ENCODE measurements around the gene ARID2. TPM values are rescaled to one million over a fixed set of nuclear protein-coding genes. Genes with fewer than 3 reads are reported as not detected.

ARID2 gene
- total and polyA plus RNA-seq, 2 of the 13 experiments (the other 11 are each of a cell fraction or from before 2014, with no cell fraction given): 15.9 to 22.2 TPM

DNA sequence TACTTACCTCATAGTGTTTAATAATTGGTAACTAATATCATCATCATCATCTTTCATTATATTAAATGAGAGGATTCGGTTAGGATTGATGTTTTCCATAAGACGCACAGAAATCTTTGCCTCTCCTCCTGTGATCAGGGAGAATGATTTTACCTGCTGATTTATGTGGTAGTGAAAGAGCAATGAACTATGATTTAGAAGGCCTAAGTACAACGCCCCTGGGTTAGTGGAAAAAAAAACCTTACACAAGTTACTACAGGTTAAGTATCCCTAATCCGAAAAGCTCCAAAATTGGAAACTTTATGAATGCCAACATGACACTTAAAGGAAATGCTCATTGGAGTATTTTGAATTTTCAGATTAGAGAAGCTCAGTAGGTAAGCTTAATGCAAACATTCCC is 55.8 kb downstream of the ARID2 start:
- Histone ChIP-seq H2AFZ (ENCODE audit: low read length) (no peak overlapping the region), H3K27me3 (ENCODE audit: control insufficient read depth in 1 of 2, insufficient read depth in 2 of 2, low read length in 2 of 2) (no peaks in the 10 kb centered on the region), H4K20me1 (ENCODE audit: insufficient read depth, low read length) (no peaks in the 10 kb centered on the region; the same call in 1 of the 2 replicates), H3K9ac (ENCODE audit: insufficient read depth, low read depth, low read length) (no peak overlapping the region), H3K36me3 (replicated peaks in 1 of 2; ENCODE audit: control insufficient read depth in 1 of 2, insufficient read depth in 2 of 2, low read length in 2 of 2) (no peaks in the 10 kb centered on the region), H3K9me3 (ENCODE audit: low read length) (no peaks in the 10 kb centered on the region), H3K4me2 (ENCODE audit: low read depth, low read length) (no peak overlapping the region), H3K27ac (ENCODE audit: extremely low read length, insufficient read depth, low read length) (no peak overlapping the region), H3K79me2 (ENCODE audit: insufficient read depth, low read length) (peaks cover 9% of the 10 kb centered on the region), H3K4me1 (ENCODE audit: insufficient read depth, low read length) (no peaks in the 10 kb centered on the region), H3K4me3 (replicated peaks in 1 of 3; ENCODE audit: insufficient read depth in 1 of 3, low read depth in 2 of 3, low read length in 3 of 3) (no peak overlapping the region)
- intact Hi-C loops (cut with micrococcal nuclease; ENCODE audit: unreplicated experiment): no loop called here
- ATAC-seq (no peak), FAIRE-seq (no peak), DNase-seq (ENCODE audit: low spot score) (no peak)
- in situ Hi-C loops (cut with HindIII; ENCODE audit: extremely low pct_ligation_motif_present, low pct_unique_long_range_greater_than_20kb): no loop called here
- 99% methylated on average over 4 of the region's 4 CpGs for WGBS (ENCODE audit: low lambda C conversion rate)
- TF ChIP-seq, protein P1, sequence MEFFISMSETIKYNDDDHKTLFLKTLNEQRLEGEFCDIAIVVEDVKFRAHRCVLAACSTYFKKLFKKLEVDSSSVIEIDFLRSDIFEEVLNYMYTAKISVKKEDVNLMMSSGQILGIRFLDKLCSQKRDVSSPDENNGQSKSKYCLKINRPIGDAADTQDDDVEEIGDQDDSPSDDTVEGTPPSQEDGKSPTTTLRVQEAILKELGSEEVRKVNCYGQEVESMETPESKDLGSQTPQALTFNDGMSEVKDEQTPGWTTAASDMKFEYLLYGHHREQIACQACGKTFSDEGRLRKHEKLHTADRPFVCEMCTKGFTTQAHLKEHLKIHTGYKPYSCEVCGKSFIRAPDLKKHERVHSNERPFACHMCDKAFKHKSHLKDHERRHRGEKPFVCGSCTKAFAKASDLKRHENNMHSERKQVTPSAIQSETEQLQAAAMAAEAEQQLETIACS (CRISPR knock-in tag; IDR thresholded peaks at IDR 0.05): no peak
- TF ChIP-seq POLR2A (IDR thresholded peaks at IDR 0.05; ENCODE audit: insufficient read depth in 1 of 2, low read depth in 2 of 2, low read length in 2 of 2) (no peak), ZNF468 (CRISPR knock-in tag; IDR thresholded peaks at IDR 0.05) (no peak)
- CTCF ChIA-PET (ENCODE audit: low intra/inter-chr PET ratio, low total read pairs): no interaction called here
- POLR2A ChIA-PET: no interaction called here
- BruUV-seq (replicated peaks): no TSS peak

DNA sequence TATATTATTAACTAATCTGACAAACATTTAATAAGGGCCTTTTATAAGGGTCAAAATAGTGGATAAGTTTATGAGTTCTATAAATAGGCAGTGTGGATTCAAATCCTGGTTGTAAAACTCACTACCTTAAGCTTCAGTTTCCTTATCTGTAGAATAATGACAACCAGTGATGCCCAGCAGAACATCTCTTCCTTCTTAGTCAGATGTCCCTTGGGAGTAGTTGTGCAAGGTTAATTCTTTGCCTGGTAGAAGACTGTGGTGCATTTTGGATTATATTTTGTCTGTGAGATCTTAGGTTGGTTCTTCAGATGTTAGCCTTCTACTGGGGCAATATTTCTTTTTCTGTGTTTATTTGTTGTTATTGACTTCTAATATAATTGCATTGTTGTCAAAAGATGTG is 59.5 kb downstream of the ARID2 start:
- BruUV-seq (replicated peaks): no TSS peak
- CTCF ChIA-PET (ENCODE audit: low intra/inter-chr PET ratio, low total read pairs): no interaction called here
- intact Hi-C loops (cut with micrococcal nuclease; ENCODE audit: unreplicated experiment): no loop called here
- H2AFZ ChIP-seq (ENCODE audit: low read length): no peak overlapping the region
- FAIRE-seq (no peak), ATAC-seq (no peak), DNase-seq (ENCODE audit: low spot score) (no peak)
- H3K9me3 ChIP-seq (ENCODE audit: low read length): no peaks in the 10 kb centered on the region
- H3K4me3 ChIP-seq (replicated peaks in 1 of 3; ENCODE audit: insufficient read depth in 1 of 3, low read depth in 2 of 3, low read length in 3 of 3): no peak overlapping the region
- H4K20me1 ChIP-seq (ENCODE audit: insufficient read depth, low read length): no peaks in the 10 kb centered on the region
- no peak overlapping the region for H3K27ac ChIP-seq (ENCODE audit: extremely low read length, insufficient read depth, low read length)
- H3K79me2 ChIP-seq (ENCODE audit: insufficient read depth, low read length): peaks cover 19% of the 10 kb centered on the region
- H3K27me3 ChIP-seq (ENCODE audit: control insufficient read depth in 1 of 2, insufficient read depth in 2 of 2, low read length in 2 of 2): no peaks in the 10 kb centered on the region
- H3K36me3 ChIP-seq (replicated peaks in 1 of 2; ENCODE audit: control insufficient read depth in 1 of 2, insufficient read depth in 2 of 2, low read length in 2 of 2): 0 out of 5 replicates have a peak, but pooled peaks cover 0 to 3% of the 10 kb centered on the region in 2 experiments
- no peak overlapping the region for H3K9ac ChIP-seq (ENCODE audit: insufficient read depth, low read depth, low read length)
- in situ Hi-C loops (cut with HindIII; ENCODE audit: extremely low pct_ligation_motif_present, low pct_unique_long_range_greater_than_20kb): no loop called here
- no peaks in the 10 kb centered on the region for H3K4me1 ChIP-seq (ENCODE audit: insufficient read depth, low read length)
- POLR2A ChIA-PET: no interaction called here
- H3K4me2 ChIP-seq (ENCODE audit: low read depth, low read length): no peak overlapping the region
- TF ChIP-seq ZNF703 (CRISPR knock-in tag; IDR thresholded peaks at IDR 0.05; ENCODE audit: borderline replicate concordance): no peak
- no peak for TF ChIP-seq ZNF564 (CRISPR knock-in tag; IDR thresholded peaks at IDR 0.05)
- TF ChIP-seq, protein P2, sequence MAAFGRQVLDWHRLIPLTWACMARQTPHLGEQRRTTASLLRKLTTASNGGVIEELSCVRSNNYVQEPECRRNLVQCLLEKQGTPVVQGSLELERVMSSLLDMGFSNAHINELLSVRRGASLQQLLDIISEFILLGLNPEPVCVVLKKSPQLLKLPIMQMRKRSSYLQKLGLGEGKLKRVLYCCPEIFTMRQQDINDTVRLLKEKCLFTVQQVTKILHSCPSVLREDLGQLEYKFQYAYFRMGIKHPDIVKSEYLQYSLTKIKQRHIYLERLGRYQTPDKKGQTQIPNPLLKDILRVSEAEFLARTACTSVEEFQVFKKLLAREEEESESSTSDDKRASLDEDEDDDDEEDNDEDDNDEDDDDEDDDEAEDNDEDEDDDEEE (CRISPR knock-in tag; IDR thresholded peaks at IDR 0.05): no peak
- TF ChIP-seq, protein P3, sequence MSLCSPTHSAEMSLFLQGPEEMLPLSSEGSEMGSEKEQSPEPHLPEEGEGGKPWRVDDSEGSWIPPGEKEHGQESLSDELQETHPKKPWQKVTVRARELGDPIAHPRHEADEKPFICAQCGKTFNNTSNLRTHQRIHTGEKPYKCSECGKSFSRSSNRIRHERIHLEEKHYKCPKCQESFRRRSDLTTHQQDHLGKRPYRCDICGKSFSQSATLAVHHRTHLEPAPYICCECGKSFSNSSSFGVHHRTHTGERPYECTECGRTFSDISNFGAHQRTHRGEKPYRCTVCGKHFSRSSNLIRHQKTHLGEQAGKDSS (CRISPR knock-in tag; IDR thresholded peaks at IDR 0.05; ENCODE audit: borderline replicate concordance, low read depth): no peak
- TF ChIP-seq, protein P4, sequence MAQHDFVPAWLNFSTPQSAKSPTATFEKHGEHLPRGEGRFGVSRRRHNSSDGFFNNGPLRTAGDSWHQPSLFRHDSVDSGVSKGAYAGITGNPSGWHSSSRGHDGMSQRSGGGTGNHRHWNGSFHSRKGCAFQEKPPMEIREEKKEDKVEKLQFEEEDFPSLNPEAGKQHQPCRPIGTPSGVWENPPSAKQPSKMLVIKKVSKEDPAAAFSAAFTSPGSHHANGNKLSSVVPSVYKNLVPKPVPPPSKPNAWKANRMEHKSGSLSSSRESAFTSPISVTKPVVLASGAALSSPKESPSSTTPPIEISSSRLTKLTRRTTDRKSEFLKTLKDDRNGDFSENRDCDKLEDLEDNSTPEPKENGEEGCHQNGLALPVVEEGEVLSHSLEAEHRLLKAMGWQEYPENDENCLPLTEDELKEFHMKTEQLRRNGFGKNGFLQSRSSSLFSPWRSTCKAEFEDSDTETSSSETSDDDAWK (CRISPR knock-in tag; IDR thresholded peaks at IDR 0.05): no peak
- no peak for TF ChIP-seq ZNF124 (CRISPR knock-in tag; IDR thresholded peaks at IDR 0.05)
- TF ChIP-seq, protein P5, sequence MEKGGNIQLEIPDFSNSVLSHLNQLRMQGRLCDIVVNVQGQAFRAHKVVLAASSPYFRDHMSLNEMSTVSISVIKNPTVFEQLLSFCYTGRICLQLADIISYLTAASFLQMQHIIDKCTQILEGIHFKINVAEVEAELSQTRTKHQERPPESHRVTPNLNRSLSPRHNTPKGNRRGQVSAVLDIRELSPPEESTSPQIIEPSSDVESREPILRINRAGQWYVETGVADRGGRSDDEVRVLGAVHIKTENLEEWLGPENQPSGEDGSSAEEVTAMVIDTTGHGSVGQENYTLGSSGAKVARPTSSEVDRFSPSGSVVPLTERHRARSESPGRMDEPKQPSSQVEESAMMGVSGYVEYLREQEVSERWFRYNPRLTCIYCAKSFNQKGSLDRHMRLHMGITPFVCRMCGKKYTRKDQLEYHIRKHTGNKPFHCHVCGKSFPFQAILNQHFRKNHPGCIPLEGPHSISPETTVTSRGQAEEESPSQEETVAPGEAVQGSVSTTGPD (CRISPR knock-in tag; IDR thresholded peaks at IDR 0.05): no peak
- TF ChIP-seq ZNF234 (CRISPR knock-in tag; conservative IDR thresholded peaks at IDR 0.05): no peak
- TF ChIP-seq, protein P6, sequence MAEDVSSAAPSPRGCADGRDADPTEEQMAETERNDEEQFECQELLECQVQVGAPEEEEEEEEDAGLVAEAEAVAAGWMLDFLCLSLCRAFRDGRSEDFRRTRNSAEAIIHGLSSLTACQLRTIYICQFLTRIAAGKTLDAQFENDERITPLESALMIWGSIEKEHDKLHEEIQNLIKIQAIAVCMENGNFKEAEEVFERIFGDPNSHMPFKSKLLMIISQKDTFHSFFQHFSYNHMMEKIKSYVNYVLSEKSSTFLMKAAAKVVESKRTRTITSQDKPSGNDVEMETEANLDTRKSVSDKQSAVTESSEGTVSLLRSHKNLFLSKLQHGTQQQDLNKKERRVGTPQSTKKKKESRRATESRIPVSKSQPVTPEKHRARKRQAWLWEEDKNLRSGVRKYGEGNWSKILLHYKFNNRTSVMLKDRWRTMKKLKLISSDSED (CRISPR knock-in tag; IDR thresholded peaks at IDR 0.05): no peak

All from HepG2 (cell line).